GM19372 (cell line): ENCODE measurements around the gene ACTRT2.

Source experiments
- ATAC-seq: cut with Tn5 transposase; IDR thresholded peaks from one replicate; pipeline ENCODE4 v1.9.1; 2021; ENCODE audit warnings: mild to moderate bottlenecking, low read depth, moderate library complexity; ENCODE audit not compliant: unreplicated experiment

Gene ACTRT2

DNA sequence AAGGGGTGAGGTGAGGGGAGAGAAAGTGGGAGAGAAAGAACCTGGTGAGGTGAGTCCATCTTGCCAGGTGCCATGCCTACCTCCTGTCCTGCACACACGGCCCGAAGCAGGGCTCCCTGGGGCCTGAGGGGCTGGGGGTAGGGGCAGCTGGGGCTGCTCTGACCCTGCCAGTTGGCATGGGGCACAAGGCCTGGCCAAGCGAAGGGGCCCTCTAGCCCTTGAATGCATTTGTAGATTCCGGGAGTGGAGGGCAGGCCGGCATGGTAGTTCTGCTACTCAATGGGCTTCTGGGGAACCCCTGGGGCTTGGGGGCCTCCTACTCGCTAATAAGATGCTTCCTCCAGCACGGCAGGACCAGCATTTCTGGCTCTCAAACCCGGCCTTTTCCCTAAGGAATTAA is 44.1 kb downstream of the ACTRT2 start:
- ATAC-seq, result no peak

DNA sequence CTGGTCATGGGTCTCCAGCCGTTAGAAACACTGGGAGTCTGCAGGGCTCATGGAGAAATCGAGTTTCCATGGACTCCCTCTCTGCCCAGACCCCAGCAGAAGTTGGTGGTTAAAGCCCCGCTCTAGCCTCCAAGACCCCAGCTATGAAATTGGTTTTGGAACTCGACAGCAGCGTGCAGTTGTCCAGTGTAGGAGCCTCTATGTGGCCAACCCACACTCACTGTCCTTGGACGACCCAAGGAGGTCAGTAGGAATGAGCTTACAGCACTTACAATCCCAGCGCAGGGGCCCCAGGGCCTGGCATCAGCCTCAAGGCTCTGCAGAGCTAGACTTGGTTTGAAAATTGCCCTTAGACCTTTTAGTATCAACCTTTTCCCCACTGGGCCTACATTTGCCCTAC is 44.5 kb downstream of the ACTRT2 start:
- no peak for ATAC-seq

GRCh38 chr1:3066250-3066711 is 45.0 kb downstream of the ACTRT2 start:
- ATAC-seq, result no peak

DNA sequence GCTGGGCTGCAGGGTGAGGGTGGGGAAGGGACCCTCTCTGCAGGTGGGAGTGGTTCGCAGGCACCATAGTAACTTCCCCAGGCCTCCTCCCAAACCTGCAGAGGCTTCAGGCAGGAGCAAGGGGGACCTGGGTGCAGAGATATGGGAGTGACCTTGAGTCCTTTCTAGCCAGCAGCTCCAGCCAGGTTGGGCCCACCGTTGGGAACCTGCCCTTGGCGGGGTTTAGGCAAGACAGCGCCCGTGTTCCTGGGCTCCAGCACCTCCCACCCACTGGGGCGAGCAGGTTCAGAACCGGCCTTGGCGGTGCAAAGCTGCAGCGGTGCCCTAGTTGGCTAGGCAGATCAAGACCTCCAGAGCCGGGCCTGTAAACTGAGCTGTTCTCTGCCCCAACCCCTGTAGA is 45.6 kb downstream of the ACTRT2 start:
- no peak for ATAC-seq

- ATAC-seq, result no peak
These were observed 46.0 kb downstream of the ACTRT2 start for GRCh38 chr1:3067301-3067670.

DNA sequence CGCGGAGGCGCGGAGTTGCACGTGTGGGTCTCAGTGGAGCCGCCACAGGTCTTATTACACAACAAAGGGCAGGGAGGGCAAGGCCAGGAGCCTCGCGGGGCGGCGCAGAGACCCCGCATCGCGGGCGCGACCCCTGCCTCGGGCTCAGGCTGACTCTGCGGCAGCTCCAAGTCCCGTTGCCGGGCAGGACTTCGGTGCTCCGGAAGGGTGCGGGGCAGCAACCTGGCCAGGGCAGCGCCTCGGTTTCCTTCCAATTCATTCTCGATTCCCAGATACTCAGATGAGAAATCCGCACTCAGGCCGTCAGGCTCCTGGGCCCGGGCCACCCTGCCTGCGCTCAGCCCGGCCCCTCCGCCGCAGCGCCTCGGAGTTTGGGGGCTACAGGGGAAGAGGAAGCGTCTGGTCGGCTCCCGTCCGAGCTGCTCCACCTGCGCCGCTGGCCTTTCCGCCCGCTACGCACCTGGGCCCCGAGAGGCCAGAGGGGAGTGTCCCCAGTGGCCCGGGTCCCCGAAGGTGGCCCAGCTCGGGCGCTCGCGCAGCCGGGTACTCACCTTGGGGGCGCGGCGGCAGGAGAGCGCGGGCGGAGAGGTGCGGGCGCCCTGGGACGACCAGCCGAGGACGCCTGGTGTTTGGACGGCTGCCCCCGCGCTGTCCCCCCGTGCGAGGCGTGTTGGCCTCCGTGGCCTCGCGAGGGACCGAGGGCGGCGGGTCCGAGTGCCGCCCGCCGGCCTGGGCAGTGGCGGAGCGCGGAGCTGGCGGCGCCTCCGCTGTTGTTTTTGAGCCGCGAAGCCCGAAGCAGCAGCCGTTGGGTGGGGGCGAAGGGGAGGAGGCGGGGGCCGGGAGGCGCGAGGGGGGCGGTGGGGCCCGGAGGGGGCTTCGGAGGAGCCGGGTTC is 46.6 kb downstream of the ACTRT2 start:
- ATAC-seq, result no peak

DNA sequence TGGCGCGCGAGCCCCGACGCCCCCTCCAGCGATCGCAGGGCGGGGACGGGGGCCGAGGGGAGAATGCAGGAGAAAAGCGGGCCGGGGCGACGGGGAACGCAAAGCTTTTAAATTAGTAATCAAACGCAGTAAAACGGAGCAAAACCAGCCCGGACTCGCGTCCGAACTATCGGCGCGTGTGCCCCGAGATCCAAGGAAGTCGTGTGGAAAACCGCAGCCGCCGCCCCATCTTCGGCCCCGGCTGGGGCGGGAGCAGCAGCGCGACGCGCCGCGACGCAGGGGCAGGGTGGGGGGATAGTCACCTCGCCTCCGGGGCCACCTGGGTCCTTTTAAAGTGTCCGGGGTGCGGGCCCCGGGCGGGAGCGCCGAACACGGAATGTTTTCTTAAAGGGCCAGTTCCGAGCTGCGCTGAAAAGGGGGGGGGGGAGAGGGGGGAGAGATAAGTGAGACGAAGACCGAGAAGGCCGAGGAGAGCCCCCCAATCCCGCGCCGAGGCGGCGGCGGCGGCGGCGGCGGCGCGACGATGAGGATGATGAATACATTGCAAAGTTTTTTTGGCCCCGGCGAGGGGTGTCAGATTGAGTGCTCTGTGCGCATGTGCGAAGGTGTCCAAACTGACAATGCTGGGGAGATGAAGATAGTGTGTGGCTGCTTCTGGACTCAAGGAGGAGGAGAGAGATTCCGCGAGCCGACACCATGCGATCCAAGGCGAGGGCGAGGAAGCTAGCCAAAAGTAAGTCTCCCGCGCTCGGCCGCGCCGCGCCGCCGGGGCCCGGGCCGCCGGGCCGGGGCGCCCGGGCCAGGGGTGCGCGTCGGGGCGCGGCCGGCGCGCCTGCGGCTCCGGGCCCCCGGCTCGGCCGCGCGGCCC is 47.5 kb downstream of the ACTRT2 start, which contains the start of gene PRDM16:
PRDM16 (plus strand) TSS at position 640 of the 868 bp plus-strand sequence; CDS start at position 697, 57 bp downstream.
- no peak for ATAC-seq

- ATAC-seq, result no peak
These were observed 48.4 kb downstream of the ACTRT2 start for GRCh38 chr1:3069491-3070308.

- no peak for ATAC-seq
These were observed 49.0 kb downstream of the ACTRT2 start for GRCh38 chr1:3070309-3070643.

GRCh38 chr1:3070644-3071564 is 49.6 kb downstream of the ACTRT2 start:
- no peak for ATAC-seq

DNA sequence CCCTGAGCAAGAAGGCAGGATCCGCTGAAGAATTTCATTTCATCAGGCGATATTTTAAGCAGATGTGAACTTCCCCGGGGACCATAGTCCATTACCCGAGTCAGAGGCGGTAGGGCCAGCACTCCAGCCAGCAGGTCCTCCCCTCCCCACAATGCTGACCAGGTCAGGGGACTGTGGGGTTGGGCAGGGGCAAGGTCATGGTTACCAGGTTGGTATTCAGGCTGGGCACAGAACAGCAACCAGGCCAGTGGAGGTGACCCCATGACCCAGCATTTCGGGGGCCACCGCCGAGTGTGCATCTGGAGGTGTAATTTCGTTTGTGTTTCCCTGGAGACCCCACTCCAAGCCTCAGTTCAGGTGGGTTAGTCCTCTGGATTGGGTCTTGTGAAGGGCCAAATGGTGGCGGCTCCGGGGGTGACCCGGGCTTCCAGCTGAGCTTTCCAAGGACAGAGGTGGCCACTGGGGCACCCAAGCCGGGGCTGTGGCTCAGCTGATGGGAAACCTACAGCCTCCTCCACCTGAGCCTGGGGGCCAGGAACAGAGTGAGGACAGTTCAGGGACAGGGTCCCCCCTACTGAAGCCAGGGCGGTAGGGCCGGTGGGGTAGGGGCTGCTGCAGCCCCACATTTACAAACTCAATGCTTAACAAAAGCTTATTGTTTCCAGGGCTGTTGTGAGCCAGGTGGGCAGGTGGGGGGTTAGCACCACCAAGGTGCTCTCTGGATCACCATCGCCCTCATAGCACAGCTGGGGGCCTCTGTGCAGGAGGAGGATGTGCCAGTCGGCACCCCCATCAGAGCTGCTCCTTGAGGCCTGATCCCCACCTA is 50.5 kb downstream of the ACTRT2 start:
- ATAC-seq, result no peak
